ENCODE results near the gene PNCK. TPM values are rescaled to one million over a fixed set of nuclear protein-coding genes. Genes with fewer than 3 reads are reported as not detected.

Gene PNCK
- total and polyA plus RNA-seq, 2 of the 13 experiments (the other 11 are each of a cell fraction or from before 2014, with no cell fraction given), result 33.1 TPM; not detected in 1

GRCh38 chrX:153641627-153642026 is 32.0 kb downstream of the PNCK start (continued):
- TF ChIP-seq, protein P1, sequence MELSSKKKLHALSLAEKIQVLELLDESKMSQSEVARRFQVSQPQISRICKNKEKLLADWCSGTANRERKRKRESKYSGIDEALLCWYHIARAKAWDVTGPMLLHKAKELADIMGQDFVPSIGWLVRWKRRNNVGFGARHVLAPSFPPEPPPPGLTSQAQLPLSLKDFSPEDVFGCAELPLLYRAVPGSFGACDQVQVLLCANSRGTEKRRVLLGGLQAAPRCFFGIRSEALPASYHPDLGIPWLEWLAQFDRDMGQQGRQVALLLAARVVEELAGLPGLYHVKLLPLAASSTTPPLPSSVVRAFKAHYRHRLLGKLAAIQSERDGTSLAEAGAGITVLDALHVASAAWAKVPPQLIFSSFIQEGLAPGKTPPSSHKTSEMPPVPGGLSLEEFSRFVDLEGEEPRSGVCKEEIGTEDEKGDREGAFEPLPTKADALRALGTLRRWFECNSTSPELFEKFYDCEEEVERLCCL (CRISPR knock-in tag; IDR thresholded peaks at IDR 0.05; ENCODE audit: borderline replicate concordance), result no peak
- 0 out of 2 replicates have a peak, but pooled peaks have one; percentile 34 for TF ChIP-seq ELF3 (CRISPR knock-in tag; IDR thresholded peaks at IDR 0.05)
- TF ChIP-seq ZNF24 (IDR thresholded peaks at IDR 0.05), result no peak
- TF ChIP-seq CENPX (CRISPR knock-in tag; IDR thresholded peaks at IDR 0.05), result no peak
- TF ChIP-seq MEIS2 (CRISPR knock-in tag; IDR thresholded peaks at IDR 0.05), result no peak
- TF ChIP-seq, protein P2, sequence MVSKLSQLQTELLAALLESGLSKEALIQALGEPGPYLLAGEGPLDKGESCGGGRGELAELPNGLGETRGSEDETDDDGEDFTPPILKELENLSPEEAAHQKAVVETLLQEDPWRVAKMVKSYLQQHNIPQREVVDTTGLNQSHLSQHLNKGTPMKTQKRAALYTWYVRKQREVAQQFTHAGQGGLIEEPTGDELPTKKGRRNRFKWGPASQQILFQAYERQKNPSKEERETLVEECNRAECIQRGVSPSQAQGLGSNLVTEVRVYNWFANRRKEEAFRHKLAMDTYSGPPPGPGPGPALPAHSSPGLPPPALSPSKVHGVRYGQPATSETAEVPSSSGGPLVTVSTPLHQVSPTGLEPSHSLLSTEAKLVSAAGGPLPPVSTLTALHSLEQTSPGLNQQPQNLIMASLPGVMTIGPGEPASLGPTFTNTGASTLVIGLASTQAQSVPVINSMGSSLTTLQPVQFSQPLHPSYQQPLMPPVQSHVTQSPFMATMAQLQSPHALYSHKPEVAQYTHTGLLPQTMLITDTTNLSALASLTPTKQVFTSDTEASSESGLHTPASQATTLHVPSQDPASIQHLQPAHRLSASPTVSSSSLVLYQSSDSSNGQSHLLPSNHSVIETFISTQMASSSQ (IDR thresholded peaks at IDR 0.05; ENCODE audit: low read depth), result no peak
- TF ChIP-seq, protein P2 (CRISPR knock-in tag; IDR thresholded peaks at IDR 0.05; ENCODE audit: borderline replicate concordance), result no peak
- TF ChIP-seq, protein P3, sequence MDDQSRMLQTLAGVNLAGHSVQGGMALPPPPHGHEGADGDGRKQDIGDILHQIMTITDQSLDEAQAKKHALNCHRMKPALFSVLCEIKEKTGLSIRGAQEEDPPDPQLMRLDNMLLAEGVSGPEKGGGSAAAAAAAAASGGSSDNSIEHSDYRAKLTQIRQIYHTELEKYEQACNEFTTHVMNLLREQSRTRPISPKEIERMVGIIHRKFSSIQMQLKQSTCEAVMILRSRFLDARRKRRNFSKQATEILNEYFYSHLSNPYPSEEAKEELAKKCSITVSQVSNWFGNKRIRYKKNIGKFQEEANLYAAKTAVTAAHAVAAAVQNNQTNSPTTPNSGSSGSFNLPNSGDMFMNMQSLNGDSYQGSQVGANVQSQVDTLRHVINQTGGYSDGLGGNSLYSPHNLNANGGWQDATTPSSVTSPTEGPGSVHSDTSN (CRISPR knock-in tag; IDR thresholded peaks at IDR 0.05; ENCODE audit: borderline replicate concordance), result no peak
- TF ChIP-seq BORCS8-MEF2B (CRISPR knock-in tag; IDR thresholded peaks at IDR 0.05), result no peak
- TF ChIP-seq SNAPC5 (CRISPR knock-in tag; IDR thresholded peaks at IDR 0.05; ENCODE audit: borderline replicate concordance), result no peak
- no peak for TF ChIP-seq SNAPC2 (CRISPR knock-in tag; IDR thresholded peaks at IDR 0.05)
- TF ChIP-seq SP2 (CRISPR knock-in tag; IDR thresholded peaks at IDR 0.05), result no peak
- TF ChIP-seq MAFK (conservative IDR thresholded peaks at IDR 0.05 in 1 of 2, IDR thresholded peaks at IDR 0.05 in 1 of 2; ENCODE audit: low read length in 2 of 2), result no peak
- TF ChIP-seq, protein P4, sequence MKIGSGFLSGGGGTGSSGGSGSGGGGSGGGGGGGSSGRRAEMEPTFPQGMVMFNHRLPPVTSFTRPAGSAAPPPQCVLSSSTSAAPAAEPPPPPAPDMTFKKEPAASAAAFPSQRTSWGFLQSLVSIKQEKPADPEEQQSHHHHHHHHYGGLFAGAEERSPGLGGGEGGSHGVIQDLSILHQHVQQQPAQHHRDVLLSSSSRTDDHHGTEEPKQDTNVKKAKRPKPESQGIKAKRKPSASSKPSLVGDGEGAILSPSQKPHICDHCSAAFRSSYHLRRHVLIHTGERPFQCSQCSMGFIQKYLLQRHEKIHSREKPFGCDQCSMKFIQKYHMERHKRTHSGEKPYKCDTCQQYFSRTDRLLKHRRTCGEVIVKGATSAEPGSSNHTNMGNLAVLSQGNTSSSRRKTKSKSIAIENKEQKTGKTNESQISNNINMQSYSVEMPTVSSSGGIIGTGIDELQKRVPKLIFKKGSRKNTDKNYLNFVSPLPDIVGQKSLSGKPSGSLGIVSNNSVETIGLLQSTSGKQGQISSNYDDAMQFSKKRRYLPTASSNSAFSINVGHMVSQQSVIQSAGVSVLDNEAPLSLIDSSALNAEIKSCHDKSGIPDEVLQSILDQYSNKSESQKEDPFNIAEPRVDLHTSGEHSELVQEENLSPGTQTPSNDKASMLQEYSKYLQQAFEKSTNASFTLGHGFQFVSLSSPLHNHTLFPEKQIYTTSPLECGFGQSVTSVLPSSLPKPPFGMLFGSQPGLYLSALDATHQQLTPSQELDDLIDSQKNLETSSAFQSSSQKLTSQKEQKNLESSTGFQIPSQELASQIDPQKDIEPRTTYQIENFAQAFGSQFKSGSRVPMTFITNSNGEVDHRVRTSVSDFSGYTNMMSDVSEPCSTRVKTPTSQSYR (CRISPR knock-in tag; IDR thresholded peaks at IDR 0.05; ENCODE audit: borderline replicate concordance), result peak; percentile 95
- TF ChIP-seq MIER3 (CRISPR knock-in tag; IDR thresholded peaks at IDR 0.05; ENCODE audit: borderline replicate concordance), result no peak
- TF ChIP-seq MEIS1 (CRISPR knock-in tag; IDR thresholded peaks at IDR 0.05; ENCODE audit: borderline replicate concordance), result no peak
- TF ChIP-seq ZNF773 (CRISPR knock-in tag; IDR thresholded peaks at IDR 0.05; ENCODE audit: borderline replicate concordance), result no peak
- no peak for TF ChIP-seq ZNF574 (CRISPR knock-in tag; IDR thresholded peaks at IDR 0.05)

Data from HepG2 (cell line).